ENCODE results near the gene HMCN2. TPM values are rescaled to one million over a fixed set of nuclear protein-coding genes. Genes with fewer than 3 reads are reported as not detected.
"Not testable (repeated sequence)": the region's sequence is repeated elsewhere in the genome, so short reads cannot be mapped to it uniquely, and the experiment has no call there.

HMCN2 gene
- total RNA-seq, 1 donor from 2014 or later = under 0.01 TPM

DNA sequence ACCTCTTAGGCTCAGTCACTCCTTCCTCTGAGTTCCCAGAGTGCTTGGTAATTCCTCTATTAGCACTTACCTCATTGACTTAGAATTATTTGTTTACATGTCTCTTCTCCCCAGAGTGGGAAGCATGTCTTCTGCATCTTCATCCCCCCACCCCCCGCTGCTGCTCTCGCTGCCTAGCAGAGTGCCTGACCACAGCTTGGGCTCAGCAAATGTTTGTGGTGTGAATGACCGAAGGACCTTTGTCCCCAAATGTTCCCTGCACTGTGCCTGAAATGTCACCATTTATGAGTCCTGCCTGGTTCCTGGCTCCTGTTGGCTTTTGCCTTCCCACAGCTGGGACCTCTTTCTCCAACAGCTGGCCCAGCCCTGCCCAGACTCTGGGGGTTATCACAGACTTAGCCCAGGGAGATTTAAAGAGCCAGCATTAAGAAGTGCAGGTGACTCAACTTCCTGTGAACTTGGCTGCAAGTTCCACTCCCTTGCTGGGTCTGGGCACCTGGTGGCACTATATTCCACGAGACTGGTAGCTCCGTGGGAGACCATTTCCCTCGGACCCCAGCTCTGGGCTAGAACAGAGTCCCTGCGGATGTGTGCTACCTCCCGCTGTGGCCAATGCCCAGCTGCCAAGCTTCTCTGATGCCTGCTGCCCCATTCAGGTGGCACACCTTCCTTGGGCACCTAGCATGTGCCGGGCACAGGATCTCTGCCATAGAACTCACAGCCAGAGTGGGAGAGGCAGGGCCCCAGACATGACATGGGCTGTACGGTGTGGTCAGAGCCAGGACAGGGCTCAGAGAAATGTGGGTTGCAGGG, 1.8 kb upstream of the HMCN2 start:
- no peak for FAIRE-seq

DNA sequence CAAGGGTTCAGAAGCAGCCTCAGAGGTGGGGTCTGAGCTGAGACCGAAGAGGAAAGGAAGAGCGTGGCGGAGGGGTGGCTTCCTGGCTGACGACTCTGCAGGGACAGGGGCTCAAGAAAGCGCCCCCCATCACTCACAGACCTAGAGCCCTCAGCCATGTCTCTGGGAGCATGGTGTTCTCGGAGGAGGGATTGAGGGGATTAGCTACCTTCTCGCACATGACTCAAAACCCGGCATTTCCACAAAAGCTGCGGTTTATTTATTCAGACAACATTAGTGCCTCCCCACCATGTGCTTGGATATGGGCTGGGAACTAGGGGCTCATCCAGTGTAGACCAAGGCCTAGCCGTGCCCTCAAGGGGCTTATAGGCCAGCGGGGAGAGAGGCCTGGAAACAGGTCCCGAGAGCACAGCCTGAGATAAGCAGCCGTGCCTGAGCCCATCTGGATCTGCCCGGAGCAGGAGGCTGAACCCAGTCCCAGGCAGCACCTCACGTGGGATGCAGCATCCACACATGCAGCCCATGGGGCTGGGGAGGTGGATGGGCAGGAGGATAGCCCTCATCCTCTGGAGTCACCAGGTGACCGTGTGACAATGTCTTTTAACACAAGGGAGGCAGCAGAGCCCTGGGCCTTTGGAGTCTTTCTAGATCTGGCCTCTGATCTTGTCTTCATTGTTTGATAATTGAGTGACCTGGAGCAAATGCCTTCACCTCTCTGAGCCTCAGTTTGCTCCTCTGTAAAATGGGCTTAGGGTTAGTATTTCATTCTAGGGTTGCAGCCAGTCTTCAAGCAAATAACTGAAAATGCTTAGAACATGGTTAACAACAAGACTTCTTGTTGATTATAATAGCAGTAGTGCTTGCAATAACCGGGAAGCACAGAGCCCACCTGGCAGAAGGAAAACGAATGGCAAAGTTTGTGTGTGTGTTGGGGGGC, 878 bp upstream of the HMCN2 start:
- FAIRE-seq (no peak), DNase-seq (ENCODE audit: low spot score in 2 of 2) (no peak)

More for the DNA sequence above, 1.8 kb upstream of the HMCN2 start:
- DNase-seq (ENCODE audit: low spot score in 2 of 2) = no peak

DNA sequence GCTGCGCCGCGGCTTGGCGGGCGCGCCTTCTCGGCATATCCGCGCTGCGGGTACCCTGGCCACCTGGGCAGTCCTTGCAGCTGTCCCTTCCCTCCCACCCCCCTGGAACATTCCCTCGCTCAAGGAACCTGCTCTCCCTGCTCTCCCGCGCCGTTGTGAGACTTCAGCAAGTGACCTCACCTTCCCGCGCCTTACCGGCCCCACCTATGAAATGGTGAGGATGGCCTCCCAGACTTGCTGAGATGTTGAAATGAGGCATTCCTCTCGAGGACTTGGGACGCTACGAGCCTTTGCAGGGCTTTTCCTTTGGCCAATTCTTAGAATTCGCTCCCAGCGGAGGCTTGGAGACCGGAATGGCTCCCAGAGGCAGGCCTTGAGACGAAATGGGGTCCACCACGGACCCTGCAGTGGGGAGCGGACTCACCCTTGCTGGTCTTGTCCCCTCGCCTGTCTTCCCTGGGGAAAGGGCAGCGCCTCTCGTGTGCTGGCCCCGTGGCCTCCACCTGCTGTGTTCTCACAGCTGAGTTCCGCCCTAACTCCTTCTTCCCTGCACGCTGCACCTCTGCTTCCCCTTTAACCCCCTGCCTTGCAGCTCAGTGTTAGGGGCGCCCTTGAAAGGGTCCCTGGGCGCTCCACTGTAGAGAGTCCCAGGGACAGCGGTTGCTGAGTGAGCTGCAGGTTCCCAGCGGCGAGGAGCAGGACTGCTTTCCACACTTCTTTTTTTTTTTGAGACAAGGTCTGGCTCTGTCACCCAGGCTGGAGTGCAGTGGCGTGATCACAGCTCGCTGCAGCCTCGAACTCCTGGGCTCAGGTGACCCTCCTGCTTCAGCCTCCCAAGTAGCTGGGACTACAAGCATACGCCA, 907 bp downstream of the HMCN2 start:
- FAIRE-seq = no peak
- DNase-seq (ENCODE audit: low spot score in 2 of 2) = no peak

DNA sequence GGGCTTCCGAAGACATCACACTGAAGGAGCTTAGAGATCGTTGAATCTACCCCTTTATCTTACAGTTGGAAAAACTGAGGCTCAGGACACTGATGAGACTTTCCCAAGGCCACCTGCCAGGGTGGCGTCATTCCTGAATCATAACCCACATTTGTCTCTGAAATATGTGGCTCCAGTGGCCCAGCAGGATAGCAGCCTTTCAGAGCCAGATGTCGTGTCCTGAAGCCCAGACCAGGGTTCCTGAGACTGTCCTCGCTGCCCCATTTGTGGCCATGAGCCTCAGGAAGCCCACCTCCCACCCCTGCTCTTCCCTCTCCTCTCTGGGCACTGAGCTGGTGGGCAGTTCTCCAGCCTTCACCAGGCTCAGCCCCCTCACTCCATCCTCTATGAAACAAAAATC, 2.4 kb downstream of the HMCN2 start:
- no peak for FAIRE-seq
- DNase-seq (ENCODE audit: low spot score in 2 of 2) = no peak

DNA sequence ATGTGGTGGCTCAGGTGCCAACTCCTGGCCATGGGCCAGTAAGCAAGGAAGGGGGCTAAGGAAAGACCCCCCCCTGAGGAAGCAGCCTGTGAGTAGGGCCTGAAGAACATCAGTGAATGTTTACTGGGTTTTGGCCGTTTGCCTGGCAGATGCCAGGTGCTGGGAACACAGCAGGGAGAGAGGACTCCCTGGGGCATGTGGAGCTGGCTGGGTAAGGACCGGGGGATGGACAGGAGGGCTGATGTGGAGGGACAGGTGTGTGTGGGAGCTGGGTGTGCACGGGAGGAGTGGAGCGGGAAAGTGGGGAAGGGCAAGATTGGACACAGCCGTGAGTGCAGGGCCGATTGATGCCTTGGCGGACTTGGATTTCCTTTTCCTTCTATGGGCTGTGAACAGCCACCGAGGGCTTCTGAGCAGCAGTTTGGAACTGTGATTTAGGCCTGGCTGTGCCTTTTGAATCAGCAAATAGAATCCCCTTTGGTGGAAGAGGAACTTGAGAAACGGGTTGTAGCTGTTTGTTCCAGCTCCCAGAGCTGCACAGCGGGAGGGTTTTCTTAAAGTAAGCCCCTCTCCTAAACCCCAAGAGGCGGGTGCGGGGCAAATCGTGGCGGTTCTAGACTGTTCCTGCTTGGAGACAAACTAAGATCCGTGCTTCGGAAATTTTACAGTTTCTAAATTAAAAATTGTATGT, 3.1 kb downstream of the HMCN2 start:
- peak in 1 of 2 donors; percentile 35 for DNase-seq (ENCODE audit: low spot score in 2 of 2)
- FAIRE-seq = no peak

DNA sequence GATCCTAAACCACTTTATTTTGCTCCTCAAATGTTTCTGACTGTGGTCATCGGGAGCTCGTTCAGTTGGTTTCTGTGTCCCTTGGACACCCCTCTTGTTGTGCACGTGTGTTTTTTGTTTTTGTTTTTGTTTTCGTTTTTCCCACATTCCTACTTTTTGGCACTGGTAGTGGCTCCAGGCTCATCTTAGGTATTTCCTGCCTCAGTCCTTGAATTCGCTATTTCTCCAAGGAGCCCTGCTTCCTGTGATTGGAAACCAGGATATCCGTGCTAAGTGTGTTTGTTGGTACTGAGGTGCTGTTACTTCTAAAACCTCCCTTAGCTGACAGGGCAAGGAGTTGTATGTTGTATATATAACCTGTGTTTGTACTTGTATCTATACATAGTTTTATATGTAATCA, 5.9 kb downstream of the HMCN2 start:
- FAIRE-seq (no peak), DNase-seq (ENCODE audit: low spot score in 2 of 2) (no peak)

DNA sequence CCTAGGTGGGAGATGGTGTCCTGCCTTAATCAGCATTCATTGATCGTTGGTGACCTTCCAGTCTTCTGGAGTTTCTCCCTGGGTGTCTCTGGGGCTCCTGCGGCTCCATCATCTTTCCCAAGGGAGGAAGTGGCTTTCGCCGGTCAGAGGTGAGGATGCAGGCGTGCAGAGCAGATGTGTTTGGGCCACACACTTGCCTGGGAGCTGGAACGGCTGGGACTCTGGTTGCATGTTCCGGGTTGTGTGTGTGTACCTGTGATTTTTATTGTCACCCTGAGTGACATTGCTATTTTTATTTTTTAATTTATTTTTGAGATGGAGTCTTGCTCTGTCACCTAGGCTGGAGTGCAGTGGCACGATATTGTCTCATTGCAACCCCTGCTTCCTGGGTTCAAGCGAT, 9.6 kb downstream of the HMCN2 start:
- no peak for FAIRE-seq

DNA sequence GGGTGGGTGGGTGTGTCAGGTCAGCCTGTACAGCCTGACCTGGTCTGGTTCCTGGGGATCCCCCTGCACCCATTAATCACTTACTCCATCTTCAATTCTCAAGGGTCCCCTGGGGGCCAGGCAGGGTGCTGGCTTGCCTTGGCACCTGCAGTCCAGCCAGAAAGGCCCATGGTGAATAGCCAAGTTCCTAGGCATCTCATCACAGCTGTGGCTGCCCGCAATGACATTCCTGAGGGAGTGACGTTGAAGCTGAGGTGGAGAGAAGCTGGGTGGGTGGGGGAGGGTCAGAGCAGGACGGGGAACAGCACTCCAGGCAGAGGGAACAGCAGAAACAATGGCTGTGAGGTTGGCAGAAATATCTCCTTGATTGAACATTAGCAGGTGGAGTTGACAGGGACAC, 10.6 kb downstream of the HMCN2 start:
- no peak for DNase-seq (ENCODE audit: low spot score in 2 of 2)
- FAIRE-seq = no peak

More for the DNA sequence above, 9.6 kb downstream of the HMCN2 start:
- DNase-seq (ENCODE audit: low spot score in 2 of 2) = no peak

DNA sequence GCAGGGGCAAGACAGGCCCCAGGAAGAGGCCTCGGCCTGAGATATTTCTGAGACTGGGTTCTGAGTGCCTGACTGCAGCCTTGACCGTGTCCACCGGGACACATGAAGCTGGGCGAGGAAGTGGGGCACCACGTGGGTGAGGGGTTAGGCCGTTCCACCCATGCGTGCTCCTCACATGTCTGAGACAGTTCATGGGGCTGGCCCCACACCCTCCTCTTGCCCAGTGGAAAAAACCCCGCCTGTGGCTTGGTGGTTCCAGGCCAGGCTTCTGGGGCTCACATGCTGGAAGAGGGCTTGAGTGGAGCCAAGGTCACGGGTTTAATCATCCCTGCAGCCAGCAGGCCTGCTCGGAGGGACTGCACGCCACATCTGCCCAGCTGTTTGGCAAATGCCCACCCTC, 11.4 kb downstream of the HMCN2 start:
- DNase-seq (ENCODE audit: low spot score in 2 of 2) = no peak

DNA sequence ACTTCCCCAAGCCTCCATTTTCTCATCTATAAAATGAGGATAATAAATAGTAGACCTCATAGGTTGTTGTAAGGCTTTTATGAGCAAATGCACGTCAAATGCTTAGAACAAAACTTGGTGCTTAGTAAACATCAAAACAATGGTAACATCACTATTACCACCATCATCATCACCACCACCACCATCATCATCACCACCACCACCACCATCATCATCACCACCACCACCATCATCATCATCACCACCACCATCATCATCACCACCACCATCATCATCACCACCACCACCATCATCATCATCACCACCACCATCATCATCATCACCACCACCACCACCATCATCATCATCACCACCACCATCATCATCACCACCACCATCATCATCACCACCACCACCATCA, 12.0 kb downstream of the HMCN2 start:
- DNase-seq (ENCODE audit: low spot score in 2 of 2); FAIRE-seq: not testable (repeated sequence)

More for the DNA sequence above, 11.4 kb downstream of the HMCN2 start:
- no peak for FAIRE-seq

DNA sequence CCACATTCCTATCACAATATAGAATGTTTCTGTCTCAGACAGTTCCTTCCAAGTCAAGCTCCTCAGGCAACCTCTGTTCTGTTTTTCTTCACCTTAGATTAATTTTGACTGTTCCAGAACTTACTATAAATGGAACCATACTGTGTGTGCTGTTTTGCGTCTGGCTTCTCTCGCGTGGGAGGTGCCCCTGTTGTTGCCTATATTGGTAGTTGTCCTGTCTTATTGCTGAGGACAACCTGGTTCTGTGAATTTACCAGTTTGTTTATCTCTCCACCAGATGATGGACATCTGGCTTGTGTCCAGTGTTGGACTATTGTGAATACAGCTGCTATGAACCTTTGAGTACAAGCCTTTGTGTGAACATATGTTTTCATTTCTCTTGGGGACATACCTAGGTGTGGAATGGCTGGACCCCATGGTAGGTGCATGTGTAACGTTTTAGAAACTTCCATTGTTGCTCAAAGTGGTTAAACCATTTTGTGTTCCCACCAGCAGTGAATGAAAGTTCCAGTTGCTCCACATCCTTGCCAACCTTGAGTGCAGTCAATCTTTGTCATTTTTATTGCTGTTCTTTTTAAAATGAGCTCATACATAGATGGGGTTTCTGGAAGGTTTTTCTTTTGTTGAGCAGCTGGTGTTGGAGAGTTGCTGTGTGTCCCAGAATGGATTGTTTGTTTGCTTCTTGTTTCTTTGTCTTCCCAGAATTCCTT, 18.1 kb downstream of the HMCN2 start:
- no peak for FAIRE-seq

DNA sequence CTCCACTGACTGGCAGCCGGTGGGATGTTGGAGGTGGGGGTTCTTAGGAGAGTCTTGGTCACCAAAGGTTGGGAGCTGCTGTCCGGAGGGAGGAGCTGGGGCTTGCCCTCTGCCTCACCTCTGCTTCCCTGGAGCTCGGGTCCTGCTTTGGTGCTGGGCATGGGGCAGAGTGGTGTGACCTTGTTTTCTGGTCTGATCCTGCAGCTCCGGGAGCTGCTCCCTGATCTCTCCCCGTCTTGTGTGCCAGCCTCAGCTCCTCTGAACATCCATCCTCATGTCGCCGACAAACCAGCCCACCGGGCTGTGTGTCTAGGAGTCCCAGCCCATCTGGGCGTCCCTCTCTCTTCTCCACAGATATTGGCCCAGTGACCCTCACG, 18.7 kb downstream of the HMCN2 start:
- DNase-seq (ENCODE audit: low spot score in 2 of 2) (no peak), FAIRE-seq (no peak)

More for the DNA sequence above, 18.1 kb downstream of the HMCN2 start:
- no peak for DNase-seq (ENCODE audit: low spot score in 2 of 2)

DNA sequence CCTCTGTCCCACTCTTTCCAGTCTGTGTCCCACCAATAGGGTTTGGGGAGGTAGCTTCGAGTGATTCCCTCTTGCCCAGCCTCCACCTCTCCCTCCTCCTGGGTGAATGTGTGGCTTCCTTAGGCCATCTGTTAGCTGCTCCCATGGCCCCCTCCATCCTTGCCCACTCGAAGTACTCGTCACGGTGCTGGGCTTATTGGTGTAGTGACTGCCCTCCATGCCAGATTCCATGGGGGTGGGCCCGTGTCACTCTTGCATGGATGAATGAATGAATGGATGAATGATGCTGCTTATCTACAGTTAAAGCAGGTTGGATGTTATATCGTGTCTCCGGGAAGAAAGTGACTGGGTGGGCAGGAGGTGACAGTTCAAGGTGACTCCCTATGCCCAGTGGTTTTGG, 19.1 kb downstream of the HMCN2 start:
- no peak for DNase-seq (ENCODE audit: low spot score in 2 of 2)
- no peak for FAIRE-seq

DNA sequence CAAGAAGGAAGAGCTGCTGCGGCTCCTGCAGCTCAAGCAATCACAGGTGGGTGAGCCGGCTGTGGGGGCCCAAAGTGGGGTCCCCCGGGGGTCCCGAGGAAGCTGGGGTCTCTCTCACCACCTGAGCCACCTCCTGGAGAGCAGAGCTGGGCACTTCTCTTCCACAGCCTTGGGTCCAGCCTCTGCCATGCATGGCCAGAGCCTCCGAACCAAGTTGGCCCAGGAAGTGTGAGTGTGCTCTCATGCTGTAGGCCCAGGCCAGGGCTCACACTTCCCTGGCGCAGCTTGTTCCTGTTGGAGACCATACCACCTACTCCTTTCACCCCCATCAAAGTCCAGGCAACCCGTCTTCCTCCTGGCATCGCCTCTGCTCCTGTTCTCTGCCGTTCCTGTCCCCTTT, 19.7 kb downstream of the HMCN2 start:
- DNase-seq (ENCODE audit: low spot score in 2 of 2) (no peak), FAIRE-seq (no peak)

DNA sequence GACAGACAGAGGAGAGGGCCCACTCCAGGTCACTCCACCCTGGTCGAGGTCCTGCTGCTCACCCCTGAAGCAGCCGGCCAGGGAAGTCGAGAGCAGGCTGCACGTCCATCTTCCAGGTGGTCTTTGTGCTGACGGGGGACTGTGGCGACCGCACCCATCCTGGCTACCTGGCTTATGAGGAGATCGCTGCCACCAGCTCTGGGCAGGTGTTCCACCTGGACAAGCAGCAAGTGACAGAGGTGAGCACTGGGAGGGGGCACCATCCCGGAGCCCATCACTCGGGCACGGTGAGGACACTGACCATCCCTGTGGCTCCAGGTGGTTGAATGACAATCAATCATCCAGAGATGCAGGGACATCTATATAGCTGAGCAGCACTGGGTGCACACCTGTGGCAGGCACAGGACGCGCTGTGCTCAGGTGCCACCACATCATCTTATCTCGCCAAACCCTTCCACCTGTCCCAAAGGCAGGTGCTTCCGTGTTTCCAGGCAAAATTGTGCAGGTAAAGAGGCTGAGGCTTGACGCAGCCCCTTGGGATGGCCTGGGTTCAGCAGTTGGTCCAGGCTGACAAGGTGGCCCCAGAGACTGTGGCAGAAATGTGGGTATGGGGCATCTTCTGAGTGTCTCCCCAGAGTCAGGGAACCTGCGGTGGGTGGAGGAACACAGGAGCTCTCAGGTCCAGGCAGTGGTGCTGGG, 20.7 kb downstream of the HMCN2 start:
- FAIRE-seq (no peak), DNase-seq (ENCODE audit: low spot score in 2 of 2) (no peak)

DNA sequence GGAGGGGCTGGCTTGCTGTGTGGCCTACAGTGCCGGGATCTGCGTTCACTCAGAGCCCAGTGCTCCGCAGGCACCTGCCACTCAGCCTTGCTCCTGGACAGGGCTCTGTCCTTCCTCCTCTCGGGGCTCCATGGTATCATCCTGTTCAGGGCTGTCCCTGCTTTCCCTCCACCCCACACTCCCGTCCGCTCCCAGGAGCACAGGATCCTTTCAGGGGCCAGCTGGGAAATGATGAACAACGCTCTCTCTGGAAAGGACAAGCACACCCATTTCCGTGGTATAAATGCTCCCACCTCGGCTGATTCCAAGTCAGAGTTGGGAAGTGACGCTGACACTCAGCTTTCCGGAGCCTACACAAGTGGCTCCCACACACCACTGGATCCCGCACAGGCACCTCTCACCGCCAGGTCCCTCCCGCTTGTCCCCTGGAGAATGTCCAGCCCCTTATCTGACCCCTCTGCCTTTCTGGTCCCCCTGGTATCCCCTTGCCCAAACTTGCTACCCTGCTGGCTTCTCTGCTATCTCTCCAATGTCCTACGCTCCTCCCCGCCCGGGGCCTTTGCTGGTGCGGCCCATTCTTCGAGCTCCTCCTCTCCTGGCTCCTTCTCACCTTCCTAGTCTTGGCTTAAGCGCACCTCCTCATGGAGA, 21.3 kb downstream of the HMCN2 start:
- no peak for DNase-seq (ENCODE audit: low spot score in 2 of 2)
- FAIRE-seq = no peak

DNA sequence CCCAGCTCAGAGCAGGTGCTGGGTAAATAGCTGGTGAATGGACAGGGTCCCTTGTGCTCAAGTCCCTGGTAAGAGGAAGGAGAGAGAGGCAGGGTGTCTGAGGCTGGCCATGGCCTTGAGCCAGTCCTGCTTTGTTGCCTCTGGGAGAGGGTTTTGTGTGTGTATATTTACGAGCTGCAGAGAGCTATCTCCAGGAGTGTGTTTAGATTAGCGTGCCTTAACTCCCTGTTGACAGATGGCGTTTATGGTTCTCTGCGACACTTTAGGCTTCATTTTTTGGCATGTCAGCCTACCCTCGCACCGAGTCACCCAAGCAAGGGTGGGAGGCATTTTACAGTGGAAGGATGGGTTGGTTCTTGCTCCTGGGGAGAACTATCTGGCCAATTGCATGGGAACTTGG, 22.2 kb downstream of the HMCN2 start:
- DNase-seq (ENCODE audit: low spot score in 2 of 2) (no peak), FAIRE-seq (no peak)

DNA sequence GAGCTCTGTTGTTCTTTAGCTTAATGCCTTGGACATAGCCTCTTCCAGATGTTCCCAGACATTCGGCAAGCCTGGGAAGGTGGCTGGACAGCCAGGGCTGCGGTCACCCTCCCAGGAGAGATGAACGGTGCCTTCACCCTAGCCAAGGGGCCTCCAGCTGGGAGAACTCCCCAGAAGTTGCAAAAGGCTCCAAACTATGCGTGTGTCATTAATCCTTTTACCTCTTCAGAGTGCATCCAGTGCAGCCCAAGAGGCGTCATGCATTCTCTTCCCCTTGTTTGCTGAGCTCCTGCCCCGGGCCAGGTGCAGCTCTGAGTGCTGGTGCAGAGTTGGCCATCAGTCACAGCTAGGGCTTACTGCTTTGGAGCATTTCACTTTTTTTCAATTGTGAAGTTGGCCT, 22.8 kb downstream of the HMCN2 start:
- FAIRE-seq = no peak
- DNase-seq (ENCODE audit: low spot score in 2 of 2) = no peak

Measured in frontal cortex (tissue), 4 donors.